Measurements from ENCODE around the gene AOPEP.

Gene AOPEP

GRCh38 chr9:95091601-95092261 is 365.2 kb downstream of the AOPEP start:
- no peak for DNase-seq

- no peak for DNase-seq
Measured at GRCh38 chr9:95092262-95093072, 366.0 kb downstream of the AOPEP start.

GRCh38 chr9:95093586-95093985 is 367.1 kb downstream of the AOPEP start:
- no peak for DNase-seq

- no peak for DNase-seq
Measured at GRCh38 chr9:95094002-95094401, 367.5 kb downstream of the AOPEP start.

- no peak for DNase-seq
Measured at GRCh38 chr9:95095641-95096355, 369.3 kb downstream of the AOPEP start.

- DNase-seq: no peak
Measured at GRCh38 chr9:95096381-95096780, 369.9 kb downstream of the AOPEP start.

GRCh38 chr9:95096807-95097206 is 370.3 kb downstream of the AOPEP start:
- no peak for DNase-seq

GRCh38 chr9:95097279-95097678 is 370.8 kb downstream of the AOPEP start:
- DNase-seq: no peak

GRCh38 chr9:95098391-95098921 is 372.0 kb downstream of the AOPEP start:
- no peak for DNase-seq

- DNase-seq: no peak
Measured at GRCh38 chr9:95099321-95100070, 373.0 kb downstream of the AOPEP start.

GRCh38 chr9:95100071-95100627 is 373.6 kb downstream of the AOPEP start:
- no peak for DNase-seq

- no peak for DNase-seq
Measured at GRCh38 chr9:95101326-95101725, 374.8 kb downstream of the AOPEP start.

GRCh38 chr9:95102001-95102433 is 375.5 kb downstream of the AOPEP start:
- no peak for DNase-seq

- no peak for DNase-seq
Measured at GRCh38 chr9:95102572-95102971, 376.1 kb downstream of the AOPEP start.

GRCh38 chr9:95103281-95103771 is 376.8 kb downstream of the AOPEP start:
- DNase-seq: no peak

- DNase-seq: no peak
Measured at GRCh38 chr9:95103871-95104580, 377.5 kb downstream of the AOPEP start.

GRCh38 chr9:95104581-95104960 is 378.1 kb downstream of the AOPEP start:
- DNase-seq: no peak

GRCh38 chr9:95104980-95105379 is 378.5 kb downstream of the AOPEP start:
- no peak for DNase-seq

GRCh38 chr9:95105519-95106287 is 379.2 kb downstream of the AOPEP start:
- DNase-seq: no peak

GRCh38 chr9:95107001-95107749 is 380.7 kb downstream of the AOPEP start:
- DNase-seq: no peak

All from stimulated activated CD8-positive, alpha-beta memory T cell treated with anti-CD3 and anti-CD28 coated beads, Interleukin-4, amount 100 ng/mL, for 48 hours (primary cell).